ENCODE measurements around the gene LDAH.
A peak's percentile ranks its signal among the peaks of the same experiment; 100 is the strongest.

Gene LDAH

GRCh38 chr2:20666005-20666303 lies 156.9 kb downstream of the LDAH start:
- no peak for DNase-seq

- DNase-seq, result no peak
These were observed 157.5 kb downstream of the LDAH start for GRCh38 chr2:20665243-20666004.

- DNase-seq, result no peak
These were observed 158.3 kb downstream of the LDAH start for GRCh38 chr2:20664431-20665242.

GRCh38 chr2:20664071-20664390 lies 158.9 kb downstream of the LDAH start:
- DNase-seq, result no peak

GRCh38 chr2:20663196-20664070 lies 159.5 kb downstream of the LDAH start:
- no peak for DNase-seq

- DNase-seq, result no peak
These were observed 160.5 kb downstream of the LDAH start for GRCh38 chr2:20662308-20662937.

GRCh38 chr2:20661421-20662307 lies 161.2 kb downstream of the LDAH start:
- DNase-seq, result peak; percentile 50

GRCh38 chr2:20660506-20661420 lies 162.1 kb downstream of the LDAH start:
- DNase-seq, result no peak

- DNase-seq, result no peak
These were observed 165.2 kb downstream of the LDAH start for GRCh38 chr2:20657522-20658235.

GRCh38 chr2:20656561-20656960 lies 166.3 kb downstream of the LDAH start:
- no peak for DNase-seq

- DNase-seq, result no peak
These were observed 168.4 kb downstream of the LDAH start for GRCh38 chr2:20654535-20654813.

- DNase-seq, result no peak
These were observed 169.0 kb downstream of the LDAH start for GRCh38 chr2:20653695-20654534.

GRCh38 chr2:20652673-20653575 lies 170.0 kb downstream of the LDAH start:
- DNase-seq, result no peak

GRCh38 chr2:20652141-20652540 lies 170.8 kb downstream of the LDAH start:
- DNase-seq, result no peak

GRCh38 chr2:20651731-20652099 lies 171.2 kb downstream of the LDAH start:
- no peak for DNase-seq

- DNase-seq, result peak; percentile 94
These were observed 171.8 kb downstream of the LDAH start, which contains the start of gene HS1BP3 for GRCh38 chr2:20650877-20651730. Gene HS1BP3 (minus strand): TSS chr2:20651098. CDS start chr2:20651063, 35 bp downstream.

GRCh38 chr2:20650393-20650876 lies 172.5 kb downstream of the LDAH start:
- peak; percentile 19 for DNase-seq

Data from NCI-H2171 (cell line).